ENCODE results near the gene SEMA5A.

SEMA5A gene

DNA sequence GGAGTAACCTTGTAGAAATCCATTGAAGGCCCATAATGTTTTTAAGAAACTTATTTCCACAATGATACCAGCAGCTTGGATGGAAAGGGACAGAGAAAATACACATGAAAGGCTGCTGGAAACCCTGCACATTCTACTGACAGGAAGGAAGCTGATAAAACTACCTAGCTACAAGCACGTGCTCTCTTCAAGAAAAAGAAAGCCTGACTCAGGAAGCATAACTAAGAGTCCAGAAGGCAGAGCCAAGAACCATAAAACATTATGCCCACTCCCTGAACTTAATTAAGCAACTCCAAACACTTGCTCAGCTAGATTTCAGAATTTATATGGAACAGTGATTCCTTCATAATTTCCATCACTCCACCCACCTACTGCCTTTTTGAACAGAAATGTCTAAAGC is 430.8 kb downstream of the SEMA5A start:
- H3K4me1 ChIP-seq (ENCODE audit: control insufficient read depth in 5 of 5, insufficient read depth in 5 of 5, low read length in 5 of 5): no peaks in the 10 kb centered on the region
- H3K4me3 ChIP-seq (ENCODE audit: low read depth in 1 of 5, low read length in 5 of 5): no peak overlapping the region
- H3K9me3 ChIP-seq (ENCODE audit: control insufficient read depth in 5 of 5, low read length in 5 of 5): peaks cover 0 to 14% (median 0%) of the 10 kb centered on the region in 5 donors
- no peaks in the 10 kb centered on the region for H3K27me3 ChIP-seq (ENCODE audit: control insufficient read depth in 5 of 5, insufficient read depth in 4 of 5, low read length in 5 of 5)
- H3K9ac ChIP-seq (ENCODE audit: low read length in 5 of 5): no peak overlapping the region
- no peaks in the 10 kb centered on the region for H3K36me3 ChIP-seq (ENCODE audit: control insufficient read depth in 5 of 5, insufficient read depth in 5 of 5, low read length in 5 of 5)
- H3K27ac ChIP-seq (ENCODE audit: low read depth, low read length): no peak overlapping the region

DNA sequence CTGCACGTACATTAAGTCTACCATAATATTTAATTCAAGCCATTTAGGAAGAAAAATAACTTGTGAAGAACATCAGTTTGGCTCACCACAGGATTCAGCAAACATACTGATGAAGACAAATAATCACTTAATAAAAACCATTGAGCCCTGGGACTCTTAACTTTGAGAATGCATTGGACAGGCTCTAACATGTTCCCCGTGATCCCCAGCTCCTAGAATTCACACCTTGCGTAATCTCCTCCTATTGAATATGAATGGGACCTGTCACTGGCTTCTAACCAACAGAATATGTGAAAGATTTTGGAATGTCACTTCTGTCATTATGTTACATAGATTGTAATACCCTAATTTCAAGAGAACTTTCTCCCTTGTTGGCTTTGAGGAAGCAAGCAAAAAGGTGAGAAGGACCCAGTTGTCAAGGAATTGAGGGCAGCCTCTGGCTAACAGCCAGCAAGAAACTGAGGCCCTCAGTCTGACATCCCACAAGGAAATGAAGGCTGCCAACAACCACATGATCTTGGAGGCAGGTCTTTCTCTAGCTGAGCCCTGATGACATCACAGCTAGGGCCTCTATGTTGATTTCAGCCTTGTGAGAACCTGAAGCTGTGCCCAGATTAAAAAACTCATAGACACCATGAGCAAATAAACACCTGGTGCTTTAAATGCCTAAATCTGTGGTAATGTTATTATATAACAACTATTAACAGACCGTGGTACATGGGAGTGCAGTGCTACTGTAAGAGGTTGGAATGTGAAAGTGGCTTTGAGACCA is 433.2 kb downstream of the SEMA5A start:
- no peak overlapping the region for H3K27ac ChIP-seq (ENCODE audit: low read depth, low read length)
- no peaks in the 10 kb centered on the region for H3K4me1 ChIP-seq (ENCODE audit: control insufficient read depth in 5 of 5, insufficient read depth in 5 of 5, low read length in 5 of 5)
- H3K27me3 ChIP-seq (ENCODE audit: control insufficient read depth in 5 of 5, insufficient read depth in 4 of 5, low read length in 5 of 5): no peaks in the 10 kb centered on the region
- no peaks in the 10 kb centered on the region for H3K36me3 ChIP-seq (ENCODE audit: control insufficient read depth in 5 of 5, insufficient read depth in 5 of 5, low read length in 5 of 5)
- peaks cover 0 to 14% (median 0%) of the 10 kb centered on the region in 5 donors for H3K9me3 ChIP-seq (ENCODE audit: control insufficient read depth in 5 of 5, low read length in 5 of 5)
- no peak overlapping the region for H3K9ac ChIP-seq (ENCODE audit: low read length in 5 of 5)
- no peak overlapping the region for H3K4me3 ChIP-seq (ENCODE audit: low read depth in 1 of 5, low read length in 5 of 5)

DNA sequence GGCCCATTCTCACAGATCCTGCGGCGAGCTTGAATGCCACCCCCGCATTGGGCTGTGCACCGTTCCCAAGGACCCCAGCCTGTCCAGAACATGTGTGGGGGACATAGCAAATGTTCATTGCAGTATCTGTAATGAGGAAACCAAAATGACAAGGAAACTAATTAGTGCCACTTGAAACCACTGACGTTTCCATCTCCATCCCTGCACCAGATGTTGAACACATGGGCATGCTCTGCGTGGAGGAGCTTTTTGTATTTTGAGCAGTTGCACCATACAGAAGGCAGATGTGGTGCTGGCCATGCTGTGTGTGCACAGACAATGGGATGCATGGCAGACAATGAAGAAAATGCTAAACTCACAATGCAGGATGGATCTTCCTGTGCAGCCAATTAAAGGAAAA is 437.7 kb downstream of the SEMA5A start:
- Histone ChIP-seq H3K27me3 (ENCODE audit: control insufficient read depth in 5 of 5, insufficient read depth in 4 of 5, low read length in 5 of 5) (no peaks in the 10 kb centered on the region), H3K9ac (ENCODE audit: low read length in 5 of 5) (no peak overlapping the region), H3K4me3 (ENCODE audit: low read depth in 1 of 5, low read length in 5 of 5) (no peak overlapping the region), H3K36me3 (ENCODE audit: control insufficient read depth in 5 of 5, insufficient read depth in 5 of 5, low read length in 5 of 5) (no peaks in the 10 kb centered on the region), H3K27ac (ENCODE audit: low read depth, low read length) (no peak overlapping the region), H3K4me1 (ENCODE audit: control insufficient read depth in 5 of 5, insufficient read depth in 5 of 5, low read length in 5 of 5) (no peaks in the 10 kb centered on the region), H3K9me3 (ENCODE audit: control insufficient read depth in 5 of 5, low read length in 5 of 5) (no peaks in the 10 kb centered on the region)

DNA sequence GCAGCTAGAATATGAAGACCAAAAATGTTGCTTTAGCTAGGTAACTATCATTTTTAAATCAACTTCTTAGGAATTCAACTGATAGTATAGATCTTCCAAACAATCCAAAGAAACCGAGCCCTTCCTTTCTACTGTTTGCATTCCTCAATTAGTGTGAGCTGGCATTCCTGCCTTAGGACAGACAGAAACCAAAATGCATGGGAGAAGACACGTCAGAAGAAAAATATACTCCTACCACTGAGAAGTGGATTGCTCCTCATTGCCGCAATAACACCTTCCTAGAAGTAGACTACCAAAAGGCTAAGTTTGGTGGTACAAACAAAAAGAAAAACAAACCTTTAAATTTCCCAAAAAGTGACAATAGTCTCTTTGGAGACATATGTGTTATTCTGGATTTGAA is 440.0 kb downstream of the SEMA5A start:
- Histone ChIP-seq H3K27me3 (ENCODE audit: control insufficient read depth in 5 of 5, insufficient read depth in 4 of 5, low read length in 5 of 5) (no peaks in the 10 kb centered on the region), H3K9ac (ENCODE audit: low read length in 5 of 5) (no peak overlapping the region)

GRCh38 chr5:9104571-9105339 is 441.1 kb downstream of the SEMA5A start:
- Histone ChIP-seq H3K36me3 (ENCODE audit: control insufficient read depth in 5 of 5, insufficient read depth in 5 of 5, low read length in 5 of 5) (no peaks in the 10 kb centered on the region), H3K9me3 (ENCODE audit: control insufficient read depth in 5 of 5, low read length in 5 of 5) (no peaks in the 10 kb centered on the region), H3K9ac (ENCODE audit: low read length in 5 of 5) (no peak overlapping the region), H3K27ac (ENCODE audit: low read depth, low read length) (no peak overlapping the region), H3K4me3 (ENCODE audit: low read depth in 1 of 5, low read length in 5 of 5) (no peak overlapping the region), H3K27me3 (ENCODE audit: control insufficient read depth in 5 of 5, insufficient read depth in 4 of 5, low read length in 5 of 5) (no peaks in the 10 kb centered on the region), H3K4me1 (ENCODE audit: control insufficient read depth in 5 of 5, insufficient read depth in 5 of 5, low read length in 5 of 5) (no peaks in the 10 kb centered on the region)

More for the DNA sequence above, 440.0 kb downstream of the SEMA5A start:
- Histone ChIP-seq H3K27ac (ENCODE audit: low read depth, low read length) (no peak overlapping the region), H3K36me3 (ENCODE audit: control insufficient read depth in 5 of 5, insufficient read depth in 5 of 5, low read length in 5 of 5) (no peaks in the 10 kb centered on the region), H3K4me3 (ENCODE audit: low read depth in 1 of 5, low read length in 5 of 5) (no peak overlapping the region), H3K9me3 (ENCODE audit: control insufficient read depth in 5 of 5, low read length in 5 of 5) (no peaks in the 10 kb centered on the region), H3K4me1 (ENCODE audit: control insufficient read depth in 5 of 5, insufficient read depth in 5 of 5, low read length in 5 of 5) (no peaks in the 10 kb centered on the region)

GRCh38 chr5:9103290-9103689 is 442.6 kb downstream of the SEMA5A start:
- Histone ChIP-seq H3K9me3 (ENCODE audit: control insufficient read depth in 5 of 5, low read length in 5 of 5) (no peaks in the 10 kb centered on the region), H3K27ac (ENCODE audit: low read depth, low read length) (no peak overlapping the region), H3K9ac (ENCODE audit: low read length in 5 of 5) (no peak overlapping the region), H3K4me3 (ENCODE audit: low read depth in 1 of 5, low read length in 5 of 5) (no peak overlapping the region), H3K4me1 (ENCODE audit: control insufficient read depth in 5 of 5, insufficient read depth in 5 of 5, low read length in 5 of 5) (no peaks in the 10 kb centered on the region), H3K36me3 (ENCODE audit: control insufficient read depth in 5 of 5, insufficient read depth in 5 of 5, low read length in 5 of 5) (no peaks in the 10 kb centered on the region), H3K27me3 (ENCODE audit: control insufficient read depth in 5 of 5, insufficient read depth in 4 of 5, low read length in 5 of 5) (no peaks in the 10 kb centered on the region)

- Histone ChIP-seq H3K4me1 (ENCODE audit: control insufficient read depth in 5 of 5, insufficient read depth in 5 of 5, low read length in 5 of 5) (no peaks in the 10 kb centered on the region), H3K9me3 (ENCODE audit: control insufficient read depth in 5 of 5, low read length in 5 of 5) (no peaks in the 10 kb centered on the region), H3K27me3 (ENCODE audit: control insufficient read depth in 5 of 5, insufficient read depth in 4 of 5, low read length in 5 of 5) (no peaks in the 10 kb centered on the region), H3K4me3 (ENCODE audit: low read depth in 1 of 5, low read length in 5 of 5) (no peak overlapping the region), H3K36me3 (ENCODE audit: control insufficient read depth in 5 of 5, insufficient read depth in 5 of 5, low read length in 5 of 5) (no peaks in the 10 kb centered on the region), H3K27ac (ENCODE audit: low read depth, low read length) (no peak overlapping the region), H3K9ac (ENCODE audit: low read length in 5 of 5) (no peak overlapping the region)
These were observed 446.2 kb downstream of the SEMA5A start for GRCh38 chr5:9099689-9100088.

- no peak overlapping the region for H3K27ac ChIP-seq (ENCODE audit: low read depth, low read length)
- H3K27me3 ChIP-seq (ENCODE audit: control insufficient read depth in 5 of 5, insufficient read depth in 4 of 5, low read length in 5 of 5): no peaks in the 10 kb centered on the region
- no peaks in the 10 kb centered on the region for H3K4me1 ChIP-seq (ENCODE audit: control insufficient read depth in 5 of 5, insufficient read depth in 5 of 5, low read length in 5 of 5)
- H3K4me3 ChIP-seq (ENCODE audit: low read depth in 1 of 5, low read length in 5 of 5): no peak overlapping the region
- H3K36me3 ChIP-seq (ENCODE audit: control insufficient read depth in 5 of 5, insufficient read depth in 5 of 5, low read length in 5 of 5): no peaks in the 10 kb centered on the region
- no peaks in the 10 kb centered on the region for H3K9me3 ChIP-seq (ENCODE audit: control insufficient read depth in 5 of 5, low read length in 5 of 5)
- no peak overlapping the region for H3K9ac ChIP-seq (ENCODE audit: low read length in 5 of 5)
These were observed 446.9 kb downstream of the SEMA5A start for GRCh38 chr5:9098990-9099389.

- Histone ChIP-seq H3K36me3 (ENCODE audit: control insufficient read depth in 5 of 5, insufficient read depth in 5 of 5, low read length in 5 of 5) (no peaks in the 10 kb centered on the region), H3K9ac (ENCODE audit: low read length in 5 of 5) (no peak overlapping the region), H3K4me1 (ENCODE audit: control insufficient read depth in 5 of 5, insufficient read depth in 5 of 5, low read length in 5 of 5) (no peaks in the 10 kb centered on the region), H3K27ac (ENCODE audit: low read depth, low read length) (no peak overlapping the region), H3K27me3 (ENCODE audit: control insufficient read depth in 5 of 5, insufficient read depth in 4 of 5, low read length in 5 of 5) (no peaks in the 10 kb centered on the region), H3K4me3 (ENCODE audit: low read depth in 1 of 5, low read length in 5 of 5) (no peak overlapping the region), H3K9me3 (ENCODE audit: control insufficient read depth in 5 of 5, low read length in 5 of 5) (no peaks in the 10 kb centered on the region)
These were observed 451.3 kb downstream of the SEMA5A start for GRCh38 chr5:9094582-9094981.

GRCh38 chr5:9091896-9092662 is 453.8 kb downstream of the SEMA5A start:
- Histone ChIP-seq H3K36me3 (ENCODE audit: control insufficient read depth in 5 of 5, insufficient read depth in 5 of 5, low read length in 5 of 5) (no peaks in the 10 kb centered on the region), H3K4me3 (ENCODE audit: low read depth in 1 of 5, low read length in 5 of 5) (no peak overlapping the region)

More at GRCh38 chr5:9091896-9092662, 453.8 kb downstream of the SEMA5A start:
- H3K9ac ChIP-seq (ENCODE audit: low read length in 5 of 5): no peak overlapping the region
- no peaks in the 10 kb centered on the region for H3K4me1 ChIP-seq (ENCODE audit: control insufficient read depth in 5 of 5, insufficient read depth in 5 of 5, low read length in 5 of 5)
- H3K27me3 ChIP-seq (ENCODE audit: control insufficient read depth in 5 of 5, insufficient read depth in 4 of 5, low read length in 5 of 5): no peaks in the 10 kb centered on the region
- H3K9me3 ChIP-seq (ENCODE audit: control insufficient read depth in 5 of 5, low read length in 5 of 5): no peaks in the 10 kb centered on the region
- no peak overlapping the region for H3K27ac ChIP-seq (ENCODE audit: low read depth, low read length)
